ACHN (cell line): ENCODE data around the gene MMP23B.
A peak's percentile ranks its signal among the peaks of the same experiment; 100 is the strongest.
"Not testable (repeated sequence)": the region's sequence is repeated elsewhere in the genome, so short reads cannot be mapped to it uniquely, and the experiment has no call there.

Experiments used
- DNase-seq: peaks from one replicate; pipeline ENCODE4 v3.0.0-alpha.2; 2015
- in situ Hi-C: cut with HindIII; loops from 2 replicates; pipeline ENCODE4 v1.10.0; 2017; ENCODE audit warnings: low sequenced_read_pairs, low pct_ligation_motif_present, low pct_unique_long_range_greater_than_20kb

The MMP23B gene

DNA sequence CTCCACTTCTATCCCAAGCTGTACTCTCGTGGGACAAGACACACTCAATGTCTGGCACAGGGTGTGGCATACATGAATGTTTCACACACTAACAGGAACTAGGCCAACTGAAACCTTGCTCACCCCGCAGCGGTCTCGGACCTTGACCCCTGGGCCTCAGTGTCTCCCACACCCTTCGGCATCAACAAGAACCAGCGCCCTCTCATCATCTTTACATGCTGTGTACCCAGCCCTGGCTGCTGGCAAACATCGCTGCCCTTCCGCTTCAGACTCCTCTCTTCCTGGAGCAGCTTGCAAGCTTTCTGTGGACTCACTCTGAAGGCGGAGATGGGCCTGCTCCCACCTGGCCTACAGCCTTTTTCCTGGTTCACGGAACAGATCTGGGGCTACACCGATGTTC, 16.3 kb downstream of the MMP23B start:
- in situ Hi-C loops, DNase-seq: not testable (repeated sequence)

- DNase-seq, result peak; percentile 96
- in situ Hi-C loops, result not testable (repeated sequence)
These were observed 26.9 kb downstream of the MMP23B start, which contains the start of gene CDK11B for GRCh38 chr1:1658583-1659549. Gene CDK11B, minus strand, starts transcription at chr1:1659004. Its CDS starts 1,519 bp downstream, at chr1:1657485.

- in situ Hi-C loops, result not testable (repeated sequence)
These were observed 30.4 kb downstream of the MMP23B start for GRCh38 chr1:1662392-1662791.

DNA sequence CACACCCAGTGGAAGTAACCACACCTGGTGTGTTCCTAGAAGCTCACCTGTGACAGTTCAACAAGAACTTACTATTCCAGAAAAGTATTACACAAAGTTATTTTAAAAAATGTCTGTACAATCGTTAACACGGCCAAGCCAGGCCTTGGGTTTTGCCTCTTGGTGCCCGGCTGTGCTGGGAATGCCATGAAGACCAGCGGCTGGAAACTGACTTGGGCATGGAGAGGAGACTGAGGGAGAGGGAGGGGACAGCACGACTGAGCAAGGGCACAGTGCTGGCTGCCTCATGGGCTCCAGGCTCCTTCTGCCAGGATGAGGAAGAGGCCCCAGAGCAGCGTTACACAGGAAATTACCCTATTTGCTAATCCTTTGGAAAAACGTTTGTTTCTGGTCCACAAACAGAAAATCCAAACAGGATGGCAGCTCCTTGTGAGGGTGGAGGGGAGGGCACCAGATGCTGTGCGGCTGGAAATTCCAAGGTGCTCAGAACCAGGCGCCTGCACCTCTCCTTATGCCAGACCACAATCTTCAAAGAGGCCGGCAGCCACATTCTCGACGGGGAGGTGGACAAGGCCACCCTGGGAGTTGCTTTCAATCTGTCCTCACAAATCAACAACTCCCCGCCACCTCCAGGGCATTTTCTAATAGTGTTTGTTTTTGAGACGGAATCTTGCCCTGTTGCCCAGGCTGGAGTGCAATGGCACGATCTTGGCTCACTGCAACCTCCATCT, 31.0 kb downstream of the MMP23B start:
- DNase-seq, in situ Hi-C loops: not testable (repeated sequence)

More at GRCh38 chr1:1662392-1662791, 30.4 kb downstream of the MMP23B start:
- DNase-seq, result not testable (repeated sequence)

DNA sequence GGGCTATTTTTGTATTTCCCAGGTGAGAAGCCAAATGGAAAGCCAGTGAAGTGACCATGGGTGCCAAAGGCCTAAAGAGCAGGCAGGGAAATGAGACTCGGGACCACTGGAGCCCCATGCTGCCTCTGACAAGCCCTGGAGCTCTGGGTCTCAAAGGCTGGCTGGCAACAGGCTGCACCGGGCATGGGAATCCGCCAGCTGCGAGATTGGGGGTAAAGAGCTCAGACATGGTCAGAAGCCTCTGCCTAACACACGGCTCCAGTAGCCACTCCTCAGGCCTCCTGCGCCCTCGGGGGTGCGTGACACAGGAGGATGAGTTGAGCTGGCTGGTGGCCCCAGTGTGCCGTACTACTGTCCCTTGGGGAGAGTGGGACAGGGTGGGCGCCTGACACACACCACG, 32.3 kb downstream of the MMP23B start:
- in situ Hi-C loops, DNase-seq: not testable (repeated sequence)

- DNase-seq, result no peak
- in situ Hi-C loops, result no loop called here
These were observed 33.2 kb downstream of the MMP23B start for GRCh38 chr1:1664941-1665814.

DNA sequence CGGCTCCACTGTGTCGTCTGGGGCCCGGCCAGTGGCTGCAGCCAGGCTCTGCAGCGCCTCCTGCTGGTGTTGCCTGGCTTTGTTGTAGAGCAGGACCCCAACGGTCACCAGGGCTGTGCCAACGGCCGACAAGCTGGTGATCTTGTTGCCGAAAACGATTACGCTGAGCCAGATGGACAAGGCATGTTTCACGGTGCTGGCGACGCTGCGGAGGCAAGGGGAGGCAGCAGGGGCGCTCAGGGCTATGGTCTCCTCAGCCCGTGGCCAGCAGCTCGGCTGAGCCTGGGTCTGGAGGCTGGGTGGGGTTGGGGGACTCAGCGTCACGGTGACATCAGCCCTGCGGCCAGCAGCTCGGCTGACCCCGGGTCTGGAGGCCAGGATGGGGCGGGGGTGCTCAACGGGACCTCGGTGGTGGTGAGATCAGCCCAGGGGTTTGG, 33.9 kb downstream of the MMP23B start:
- in situ Hi-C loops, result no loop called here
- peak; percentile 8 for DNase-seq

GRCh38 chr1:1666526-1666925, 34.6 kb downstream of the MMP23B start:
- no peak for DNase-seq
- in situ Hi-C loops, result no loop called here

GRCh38 chr1:1669468-1670440, 37.8 kb downstream of the MMP23B start:
- no peak for DNase-seq
- in situ Hi-C loops, result no loop called here

- in situ Hi-C loops, result no loop called here
- DNase-seq, result no peak
These were observed 38.9 kb downstream of the MMP23B start for GRCh38 chr1:1670866-1671265.

GRCh38 chr1:1671365-1672119, 39.6 kb downstream of the MMP23B start:
- in situ Hi-C loops, result no loop called here

GRCh38 chr1:1672181-1672965, 40.4 kb downstream of the MMP23B start:
- no peak for DNase-seq
- in situ Hi-C loops, result no loop called here

More at GRCh38 chr1:1671365-1672119, 39.6 kb downstream of the MMP23B start:
- no peak for DNase-seq

GRCh38 chr1:1674806-1675205, 42.8 kb downstream of the MMP23B start:
- in situ Hi-C loops, DNase-seq: not testable (repeated sequence)

GRCh38 chr1:1675218-1675617, 43.2 kb downstream of the MMP23B start:
- DNase-seq, in situ Hi-C loops: not testable (repeated sequence)

DNA sequence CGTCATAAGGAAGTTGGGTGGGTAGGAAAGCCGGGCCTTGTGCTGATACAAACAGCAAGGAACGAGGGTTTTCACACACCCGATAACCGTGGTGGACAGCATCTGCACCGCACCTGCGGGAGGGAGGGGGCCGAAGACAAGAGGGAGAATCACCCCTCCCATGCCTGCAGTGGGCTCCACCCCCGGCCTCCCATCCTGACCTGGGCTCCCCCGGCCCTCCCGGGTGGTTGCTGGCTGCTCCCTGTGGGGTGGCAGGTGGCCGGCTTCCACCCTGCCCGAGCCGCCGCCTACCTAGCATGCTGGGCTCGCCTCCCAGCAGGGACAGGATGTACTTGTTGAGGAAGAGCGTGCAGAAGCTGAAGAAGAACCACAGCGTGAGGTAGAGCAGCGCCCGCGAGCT, 44.1 kb downstream of the MMP23B start:
- DNase-seq, in situ Hi-C loops: not testable (repeated sequence)
